Panc1 (cell line): ENCODE data around the gene CTSD. TPM values are rescaled to one million over a fixed set of nuclear protein-coding genes. Genes with fewer than 3 reads are reported as not detected.

Source experiments
- ATAC-seq: fragments of 200-7000 bp; cut with Tn5 transposase; 2 replicates; pipeline ENCODE4 v1.9.1; 2020; ENCODE audit warnings: mild to moderate bottlenecking, moderate library complexity
- BruUV-seq: library from RNA; stranded (reverse); fragments of 400-500 nt; replicated peaks from 2 replicates; lab custom pipeline; 2021; lab: Mats Ljungman, UMichigan
- CTCF ChIA-PET: fragments of 300-600 bp; sonication (Branson Sonifier 250); formaldehyde crosslinking; loops from one replicate; lab custom pipeline; 2022; ENCODE audit warnings: antibody characterized with exemption; lab: Charles Lee
- POLR2A ChIA-PET: fragments of 300-600 bp; sonication (Branson Sonifier 250); formaldehyde crosslinking; loops from one replicate; lab custom pipeline; 2022; ENCODE audit warnings: antibody characterized with exemption; lab: Charles Lee
- DNase-seq: peaks from one replicate; pipeline ENCODE4 v3.0.0-alpha.2; 2010; ENCODE audit warnings: low read depth, low spot score
- H3K27ac ChIP-seq: 2 replicates; pipeline ENCODE4 v1.5.1; 2011; ENCODE audit warnings: mild to moderate bottlenecking, low read length, inconsistent platforms
- H3K27me3 ChIP-seq: fragments of 200-500 bp; sonication (Bioruptor generic); 2 replicates; pipeline ENCODE4 v1.6.0; 2014; ENCODE audit warnings: low read length, inconsistent platforms; ENCODE audit not compliant: control insufficient read depth, insufficient read depth
- H3K36me3 ChIP-seq: fragments of 200-500 bp; sonication (Bioruptor generic); 2 replicates; pipeline ENCODE4 v1.5.1; 2014; ENCODE audit warnings: inconsistent platforms, mild to moderate bottlenecking, low read length, moderate library complexity; ENCODE audit not compliant: control insufficient read depth, insufficient read depth
- H3K4me1 ChIP-seq: 2 replicates; pipeline ENCODE4 v1.5.1; 2011; ENCODE audit warnings: inconsistent platforms, mild to moderate bottlenecking, low read length, moderate library complexity; ENCODE audit not compliant: control insufficient read depth, insufficient read depth
- H3K4me3 ChIP-seq, 2 experiments: 2 replicates each; pipeline ENCODE4 v1.5.1; 2011 to 2012; ENCODE audit warnings: low read depth in 2 of 2, low read length in 2 of 2, mild to moderate bottlenecking in 2 of 2, inconsistent platforms in 1 of 2, moderate library complexity in 1 of 2
- H3K9me3 ChIP-seq: fragments of 200-500 bp; sonication (Bioruptor generic); 2 replicates; pipeline ENCODE4 v1.5.1; 2014; ENCODE audit warnings: low read depth, mild to moderate bottlenecking, inconsistent platforms, low read length, moderate library complexity; ENCODE audit not compliant: control insufficient read depth, insufficient read depth
- POLR2AphosphoS5 ChIP-seq: IDR thresholded peaks from 2 replicates; pipeline ENCODE4 v1.6.1; 2012; ENCODE audit warnings: mild to moderate bottlenecking, low read depth, low read length, moderate library complexity
- SIN3A ChIP-seq: IDR thresholded peaks from 2 replicates; pipeline ENCODE4 v1.6.1; 2012; ENCODE audit warnings: low read depth, mild to moderate bottlenecking, low read length, moderate library complexity, borderline replicate concordance; ENCODE audit not compliant: insufficient read depth
- TCF7L2 ChIP-seq: IDR thresholded peaks from 2 replicates; pipeline ENCODE4 v1.6.1; 2011; ENCODE audit warnings: mild to moderate bottlenecking, low read depth, low read length, inconsistent platforms
- in situ Hi-C: cut with HindIII; loops from 2 replicates; pipeline ENCODE4 v1.10.0; 2016; ENCODE audit warnings: low sequenced_read_pairs, low pct_unique_long_range_greater_than_20kb
- intact Hi-C: fragments of 100-400 bp; cut with micrococcal nuclease; formaldehyde crosslinking; loops from one replicate; pipeline ENCODE4 v1.10.0; 2022; ENCODE audit not compliant: unreplicated experiment
- total RNA-seq: library from RNA; stranded (reverse); gene quantifications from one replicate; pipeline ENCODE4 v1.2.1, GENCODE V29; 2021; ENCODE audit not compliant: unreplicated experiment
- TF ChIP-seq, protein P1 (sequence below): fragments of 450-650 bp; IDR thresholded peaks from 2 replicates; pipeline ENCODE4 v1.5.1; 2017; ENCODE audit warnings: mild to moderate bottlenecking
- TF ChIP-seq, protein P2 (sequence below), 2 experiments: IDR thresholded peaks; 2 replicates each; pipeline ENCODE4 v1.6.1; 2011 to 2012; ENCODE audit warnings: low read depth in 2 of 2, control low read depth in 1 of 2, low read length in 1 of 2, mild to moderate bottlenecking in 1 of 2, moderate library complexity in 1 of 2; ENCODE audit not compliant: insufficient read depth in 1 of 2

CTSD gene
- total RNA-seq, 1 experiment from 2014 or later = 1,813 TPM

DNA sequence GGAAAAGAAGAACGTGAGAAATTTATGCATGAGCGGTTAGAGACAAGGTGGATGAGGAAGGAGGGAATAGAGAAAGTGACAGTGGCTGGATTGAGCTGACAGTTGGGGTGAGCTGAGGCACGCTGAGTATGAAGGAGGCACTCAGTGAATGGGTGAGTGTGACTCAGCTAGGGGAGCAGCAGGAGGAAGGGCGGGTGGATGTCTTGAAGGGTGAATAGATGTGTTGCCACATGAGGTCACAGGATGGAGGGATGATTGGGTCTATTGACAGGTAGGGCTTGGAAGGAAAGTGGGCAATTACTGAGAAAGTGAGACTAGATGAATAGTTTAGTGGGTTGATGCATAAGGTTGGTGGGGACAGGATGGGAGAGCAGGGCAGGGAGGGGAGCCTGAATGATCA lies 21.4 kb downstream of the CTSD start:
- POLR2A ChIA-PET = no interaction called here
- no peak for TF ChIP-seq TCF7L2
- TF ChIP-seq, protein P1, sequence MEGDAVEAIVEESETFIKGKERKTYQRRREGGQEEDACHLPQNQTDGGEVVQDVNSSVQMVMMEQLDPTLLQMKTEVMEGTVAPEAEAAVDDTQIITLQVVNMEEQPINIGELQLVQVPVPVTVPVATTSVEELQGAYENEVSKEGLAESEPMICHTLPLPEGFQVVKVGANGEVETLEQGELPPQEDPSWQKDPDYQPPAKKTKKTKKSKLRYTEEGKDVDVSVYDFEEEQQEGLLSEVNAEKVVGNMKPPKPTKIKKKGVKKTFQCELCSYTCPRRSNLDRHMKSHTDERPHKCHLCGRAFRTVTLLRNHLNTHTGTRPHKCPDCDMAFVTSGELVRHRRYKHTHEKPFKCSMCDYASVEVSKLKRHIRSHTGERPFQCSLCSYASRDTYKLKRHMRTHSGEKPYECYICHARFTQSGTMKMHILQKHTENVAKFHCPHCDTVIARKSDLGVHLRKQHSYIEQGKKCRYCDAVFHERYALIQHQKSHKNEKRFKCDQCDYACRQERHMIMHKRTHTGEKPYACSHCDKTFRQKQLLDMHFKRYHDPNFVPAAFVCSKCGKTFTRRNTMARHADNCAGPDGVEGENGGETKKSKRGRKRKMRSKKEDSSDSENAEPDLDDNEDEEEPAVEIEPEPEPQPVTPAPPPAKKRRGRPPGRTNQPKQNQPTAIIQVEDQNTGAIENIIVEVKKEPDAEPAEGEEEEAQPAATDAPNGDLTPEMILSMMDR = no peak
- no peak for TF ChIP-seq POLR2AphosphoS5
- no peak for TF ChIP-seq SIN3A
- TF ChIP-seq, protein P2, sequence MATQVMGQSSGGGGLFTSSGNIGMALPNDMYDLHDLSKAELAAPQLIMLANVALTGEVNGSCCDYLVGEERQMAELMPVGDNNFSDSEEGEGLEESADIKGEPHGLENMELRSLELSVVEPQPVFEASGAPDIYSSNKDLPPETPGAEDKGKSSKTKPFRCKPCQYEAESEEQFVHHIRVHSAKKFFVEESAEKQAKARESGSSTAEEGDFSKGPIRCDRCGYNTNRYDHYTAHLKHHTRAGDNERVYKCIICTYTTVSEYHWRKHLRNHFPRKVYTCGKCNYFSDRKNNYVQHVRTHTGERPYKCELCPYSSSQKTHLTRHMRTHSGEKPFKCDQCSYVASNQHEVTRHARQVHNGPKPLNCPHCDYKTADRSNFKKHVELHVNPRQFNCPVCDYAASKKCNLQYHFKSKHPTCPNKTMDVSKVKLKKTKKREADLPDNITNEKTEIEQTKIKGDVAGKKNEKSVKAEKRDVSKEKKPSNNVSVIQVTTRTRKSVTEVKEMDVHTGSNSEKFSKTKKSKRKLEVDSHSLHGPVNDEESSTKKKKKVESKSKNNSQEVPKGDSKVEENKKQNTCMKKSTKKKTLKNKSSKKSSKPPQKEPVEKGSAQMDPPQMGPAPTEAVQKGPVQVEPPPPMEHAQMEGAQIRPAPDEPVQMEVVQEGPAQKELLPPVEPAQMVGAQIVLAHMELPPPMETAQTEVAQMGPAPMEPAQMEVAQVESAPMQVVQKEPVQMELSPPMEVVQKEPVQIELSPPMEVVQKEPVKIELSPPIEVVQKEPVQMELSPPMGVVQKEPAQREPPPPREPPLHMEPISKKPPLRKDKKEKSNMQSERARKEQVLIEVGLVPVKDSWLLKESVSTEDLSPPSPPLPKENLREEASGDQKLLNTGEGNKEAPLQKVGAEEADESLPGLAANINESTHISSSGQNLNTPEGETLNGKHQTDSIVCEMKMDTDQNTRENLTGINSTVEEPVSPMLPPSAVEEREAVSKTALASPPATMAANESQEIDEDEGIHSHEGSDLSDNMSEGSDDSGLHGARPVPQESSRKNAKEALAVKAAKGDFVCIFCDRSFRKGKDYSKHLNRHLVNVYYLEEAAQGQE (IDR thresholded peaks at IDR 0.05; ENCODE audit: insufficient read depth in 1 of 2, low read depth in 2 of 2, low read length in 1 of 2) = no peak
- in situ Hi-C loops (no loop called here), intact Hi-C loops (no loop called here)
- CTCF ChIA-PET = no interaction called here
- BruUV-seq = TSS peak; percentile 52
- no peaks in the 10 kb centered on the region for H3K4me1 ChIP-seq
- ATAC-seq (no peak), DNase-seq (no peak)
- H3K4me3 ChIP-seq = no peak overlapping the region
- H3K36me3 ChIP-seq = no peaks in the 10 kb centered on the region
- peaks cover 7% of the 10 kb centered on the region; the same call in 1 of the 2 replicates for H3K9me3 ChIP-seq
- no peak overlapping the region for H3K27ac ChIP-seq
- H3K27me3 ChIP-seq = no peaks in the 10 kb centered on the region; the same call in 1 of the 2 replicates

DNA sequence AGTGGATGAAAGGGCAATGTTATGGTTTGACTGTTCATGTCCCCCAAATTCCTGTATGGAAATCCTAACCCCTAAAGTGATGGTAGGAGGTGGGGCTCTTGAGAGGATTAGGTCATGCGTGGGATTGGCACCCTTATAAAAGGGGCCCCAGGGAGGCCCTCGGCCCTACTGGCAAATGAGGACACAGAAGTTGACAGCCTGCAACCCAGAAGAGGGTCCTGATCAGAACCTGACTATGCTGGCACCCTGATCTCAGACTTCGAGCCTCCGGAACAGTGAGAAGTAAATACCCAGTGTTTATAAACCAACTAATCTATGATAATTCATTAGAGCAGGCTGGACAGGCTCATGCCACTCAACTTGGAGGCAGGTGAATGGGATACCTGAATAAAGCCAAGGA lies 22.0 kb downstream of the CTSD start:
- ChIA-PET CTCF (no interaction called here), POLR2A (no interaction called here)
- no peaks in the 10 kb centered on the region for H3K4me1 ChIP-seq
- intact Hi-C loops = no loop called here
- H3K27me3 ChIP-seq = no peaks in the 10 kb centered on the region; the same call in 1 of the 2 replicates
- TF ChIP-seq, protein P1 = no peak
- TF ChIP-seq, protein P2 (IDR thresholded peaks at IDR 0.05; ENCODE audit: insufficient read depth in 1 of 2, low read depth in 2 of 2, low read length in 1 of 2) = no peak
- TF ChIP-seq TCF7L2 (no peak), POLR2AphosphoS5 (no peak), SIN3A (no peak)
- no peak overlapping the region for H3K4me3 ChIP-seq
- no peak for ATAC-seq
- in situ Hi-C loops = no loop called here
- H3K36me3 ChIP-seq = no peaks in the 10 kb centered on the region
- DNase-seq = no peak
- H3K27ac ChIP-seq = no peak overlapping the region
- no TSS peak for BruUV-seq
- peaks cover 13% of the 10 kb centered on the region; the same call in 1 of the 2 replicates for H3K9me3 ChIP-seq
